ENCODE measurements around the gene SZRD1.
"Not testable (repeated sequence)": the region's sequence is repeated elsewhere in the genome, so short reads cannot be mapped to it uniquely, and the experiment has no call there.

Gene SZRD1

DNA sequence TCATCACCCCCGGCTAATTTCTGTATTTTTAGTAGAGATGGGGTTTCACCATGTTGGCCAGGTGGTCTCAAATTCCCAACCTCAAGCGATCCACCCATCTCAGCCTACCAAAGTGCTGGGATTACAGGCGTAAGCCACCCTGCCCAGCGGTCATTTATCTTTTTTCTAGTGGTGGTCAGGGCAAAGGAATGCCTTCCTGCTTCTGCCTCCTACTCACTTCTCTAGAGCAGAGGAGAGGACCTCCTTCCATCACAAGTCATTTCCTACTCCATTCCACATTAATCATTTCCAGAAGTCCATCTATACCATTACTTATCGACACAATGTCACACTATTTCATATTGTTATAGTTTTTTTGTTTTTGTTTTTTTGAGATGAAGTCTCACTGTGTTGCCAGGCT is 28.1 kb upstream of the SZRD1 start:
- H3K27ac ChIP-seq = no peak overlapping the region
- no peak for TF ChIP-seq ZFX (IDR thresholded peaks at IDR 0.05; ENCODE audit: borderline replicate concordance)
- TF ChIP-seq, protein P1, sequence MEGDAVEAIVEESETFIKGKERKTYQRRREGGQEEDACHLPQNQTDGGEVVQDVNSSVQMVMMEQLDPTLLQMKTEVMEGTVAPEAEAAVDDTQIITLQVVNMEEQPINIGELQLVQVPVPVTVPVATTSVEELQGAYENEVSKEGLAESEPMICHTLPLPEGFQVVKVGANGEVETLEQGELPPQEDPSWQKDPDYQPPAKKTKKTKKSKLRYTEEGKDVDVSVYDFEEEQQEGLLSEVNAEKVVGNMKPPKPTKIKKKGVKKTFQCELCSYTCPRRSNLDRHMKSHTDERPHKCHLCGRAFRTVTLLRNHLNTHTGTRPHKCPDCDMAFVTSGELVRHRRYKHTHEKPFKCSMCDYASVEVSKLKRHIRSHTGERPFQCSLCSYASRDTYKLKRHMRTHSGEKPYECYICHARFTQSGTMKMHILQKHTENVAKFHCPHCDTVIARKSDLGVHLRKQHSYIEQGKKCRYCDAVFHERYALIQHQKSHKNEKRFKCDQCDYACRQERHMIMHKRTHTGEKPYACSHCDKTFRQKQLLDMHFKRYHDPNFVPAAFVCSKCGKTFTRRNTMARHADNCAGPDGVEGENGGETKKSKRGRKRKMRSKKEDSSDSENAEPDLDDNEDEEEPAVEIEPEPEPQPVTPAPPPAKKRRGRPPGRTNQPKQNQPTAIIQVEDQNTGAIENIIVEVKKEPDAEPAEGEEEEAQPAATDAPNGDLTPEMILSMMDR (IDR thresholded peaks at IDR 0.05) = no peak

DNA sequence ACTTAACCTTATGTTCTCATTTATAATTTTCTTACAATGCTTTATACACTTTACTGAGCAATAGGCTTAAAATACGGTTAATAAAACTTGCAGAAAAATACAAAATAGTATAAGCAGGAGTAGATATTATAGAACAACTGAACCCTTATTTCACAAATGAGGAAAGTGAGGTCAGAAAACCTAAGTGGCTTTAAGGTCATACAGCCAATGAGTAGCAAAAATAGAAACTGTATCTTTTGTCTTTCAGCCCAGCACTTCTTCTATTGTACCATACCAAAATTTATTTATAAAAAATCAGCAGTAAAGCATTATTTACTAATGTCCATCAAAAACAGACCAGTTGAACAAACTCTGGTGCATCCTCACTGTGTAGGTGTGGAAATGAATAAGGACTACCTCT is 26.4 kb upstream of the SZRD1 start:
- TF ChIP-seq ZFX (IDR thresholded peaks at IDR 0.05; ENCODE audit: borderline replicate concordance) = no peak
- TF ChIP-seq, protein P1 (IDR thresholded peaks at IDR 0.05) = no peak
- no peak overlapping the region for H3K27ac ChIP-seq

DNA sequence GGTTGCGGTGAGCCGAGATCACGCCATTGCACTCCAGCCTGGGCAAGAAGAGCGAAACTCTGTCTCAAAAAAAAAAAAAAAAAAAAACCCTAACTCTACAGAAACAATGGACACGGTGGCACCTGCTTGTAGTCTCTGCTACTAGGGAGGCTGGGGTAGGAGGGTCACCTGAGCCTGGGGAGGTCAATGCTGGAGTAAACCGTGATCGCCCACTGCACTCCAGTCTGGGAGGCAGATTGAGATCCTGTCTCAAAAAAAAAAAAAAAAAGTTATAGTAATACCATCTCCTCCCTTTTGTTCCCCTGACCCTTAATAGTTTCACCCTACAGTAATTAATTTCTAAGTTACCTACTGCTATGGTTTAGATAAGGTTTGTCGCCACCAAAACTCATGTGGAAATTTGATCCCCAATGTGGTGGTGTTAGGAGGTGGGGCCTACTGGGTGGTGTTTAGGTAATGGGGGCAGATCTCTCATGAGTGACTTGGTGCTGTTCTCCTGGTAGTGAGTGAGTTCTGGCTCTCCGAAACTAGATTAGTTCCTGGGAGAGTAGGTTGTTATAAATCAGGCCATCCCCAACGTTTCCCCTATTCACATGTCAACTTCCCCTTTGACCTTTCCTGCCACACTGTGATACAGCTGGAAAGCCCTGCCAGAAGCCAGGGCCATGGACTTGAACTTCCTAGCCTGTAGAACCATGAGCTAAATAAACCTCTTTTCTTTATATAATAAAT is 24.5 kb upstream of the SZRD1 start:
- no peak overlapping the region for H3K27ac ChIP-seq
- TF ChIP-seq, protein P1 (IDR thresholded peaks at IDR 0.05) = no peak
- TF ChIP-seq ZFX (IDR thresholded peaks at IDR 0.05; ENCODE audit: borderline replicate concordance) = no peak

GRCh38 chr1:16343276-16343675 is 23.8 kb upstream of the SZRD1 start:
- H3K27ac ChIP-seq = not testable (repeated sequence)

- TF ChIP-seq, protein P1 (IDR thresholded peaks at IDR 0.05) = no peak
- TF ChIP-seq ZFX (IDR thresholded peaks at IDR 0.05; ENCODE audit: borderline replicate concordance) = no peak
- peak overlapping the region; percentile 75 for H3K27ac ChIP-seq
Observed at GRCh38 chr1:16348414-16349182, 18.4 kb upstream of the SZRD1 start.

- TF ChIP-seq, protein P1 (IDR thresholded peaks at IDR 0.05) = no peak
- TF ChIP-seq ZFX (IDR thresholded peaks at IDR 0.05; ENCODE audit: borderline replicate concordance) = no peak
- peak overlapping the region; percentile 75 for H3K27ac ChIP-seq
Observed at GRCh38 chr1:16349847-16350406, 17.1 kb upstream of the SZRD1 start.

DNA sequence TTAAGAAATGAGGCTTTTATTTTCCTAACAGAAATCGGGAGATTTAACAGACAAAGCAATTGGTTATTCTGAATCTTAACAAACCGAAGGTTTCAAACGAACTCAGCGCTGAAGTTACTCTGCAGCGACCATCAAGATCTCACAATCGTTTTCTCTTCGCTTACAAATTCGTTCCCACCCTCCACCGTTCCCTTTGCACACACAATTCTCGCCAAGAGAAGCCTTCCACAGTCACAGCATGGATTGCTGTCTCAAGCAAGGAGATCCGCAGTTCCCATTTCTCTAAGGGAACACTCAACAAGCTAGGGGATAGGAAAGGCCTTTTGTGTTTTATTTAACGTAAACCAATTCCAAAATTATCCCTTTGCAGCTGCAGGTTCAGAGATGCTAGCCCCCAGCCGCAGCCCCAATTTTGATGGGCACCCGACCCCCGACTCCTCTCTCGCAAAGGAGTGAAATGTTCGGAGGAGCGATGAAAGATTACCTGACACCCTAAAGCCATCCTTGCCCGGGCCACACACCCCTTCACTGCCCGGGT is 15.5 kb upstream of the SZRD1 start:
- peak overlapping the region; percentile 75 for H3K27ac ChIP-seq
- TF ChIP-seq, protein P1 (IDR thresholded peaks at IDR 0.05) = no peak
- no peak for TF ChIP-seq ZFX (IDR thresholded peaks at IDR 0.05; ENCODE audit: borderline replicate concordance)

Data from 22Rv1 (cell line).